Immature natural killer cell (primary cell): ENCODE results near the gene SLCO3A1. TPM values are rescaled to one million over a fixed set of nuclear protein-coding genes. Genes with fewer than 3 reads are reported as not detected.
"Not testable (repeated sequence)": the region's sequence is repeated elsewhere in the genome, so short reads cannot be mapped to it uniquely, and the experiment has no call there.

Experiments
- DNase-seq, 3 donors: peaks; one replicate each; pipeline ENCODE4 v3.0.0; 2022; ENCODE audit warnings: mixed read lengths in 1 of 3
- H3K27ac Mint-ChIP-seq, 6 donors: one replicate each; pipeline ENCODE4 v1.8.0; 2020; ENCODE audit warnings: mixed read lengths in 6 of 6, mild to moderate bottlenecking in 5 of 6, inconsistent platforms in 4 of 6, moderate library complexity in 3 of 6
- H3K27me3 Mint-ChIP-seq, 3 donors: one replicate each; pipeline ENCODE4 v1.8.0; 2020 to 2021; ENCODE audit warnings: low read depth in 3 of 3, mild to moderate bottlenecking in 3 of 3, mixed read lengths in 3 of 3, moderate library complexity in 3 of 3, inconsistent platforms in 1 of 3
- H3K36me3 Mint-ChIP-seq, 3 donors: one replicate each; pipeline ENCODE4 v1.8.0; 2020; ENCODE audit warnings: mixed read lengths in 3 of 3, inconsistent platforms in 2 of 3, mild to moderate bottlenecking in 2 of 3
- H3K4me1 Mint-ChIP-seq, 2 donors: one replicate each; pipeline ENCODE4 v1.8.0; 2020; ENCODE audit warnings: inconsistent platforms in 2 of 2, mild to moderate bottlenecking in 2 of 2, mixed read lengths in 2 of 2, moderate library complexity in 1 of 2
- H3K4me3 Mint-ChIP-seq, 5 donors: one replicate each; pipeline ENCODE4 v1.8.0; 2020; ENCODE audit warnings: mild to moderate bottlenecking in 5 of 5, mixed read lengths in 5 of 5, inconsistent platforms in 3 of 5, moderate library complexity in 3 of 5
- H3K9me3 Mint-ChIP-seq, 6 donors: one replicate each; pipeline ENCODE4 v1.8.0; 2020; ENCODE audit warnings: mild to moderate bottlenecking in 6 of 6, mixed read lengths in 6 of 6, inconsistent platforms in 4 of 6, moderate library complexity in 3 of 6
- polyA plus RNA-seq, 3 donors: library from polyadenylated mRNA; unstranded; fragments of 300-500 nt; fragmentation: Illumina TruSeq; gene quantifications; one replicate each; pipeline ENCODE4 v1.2.3, GENCODE V29; 2021

The SLCO3A1 gene
- polyA plus RNA-seq, 3 donors from 2014 or later: 17.0 to 41.3 (median 30.2) TPM

DNA sequence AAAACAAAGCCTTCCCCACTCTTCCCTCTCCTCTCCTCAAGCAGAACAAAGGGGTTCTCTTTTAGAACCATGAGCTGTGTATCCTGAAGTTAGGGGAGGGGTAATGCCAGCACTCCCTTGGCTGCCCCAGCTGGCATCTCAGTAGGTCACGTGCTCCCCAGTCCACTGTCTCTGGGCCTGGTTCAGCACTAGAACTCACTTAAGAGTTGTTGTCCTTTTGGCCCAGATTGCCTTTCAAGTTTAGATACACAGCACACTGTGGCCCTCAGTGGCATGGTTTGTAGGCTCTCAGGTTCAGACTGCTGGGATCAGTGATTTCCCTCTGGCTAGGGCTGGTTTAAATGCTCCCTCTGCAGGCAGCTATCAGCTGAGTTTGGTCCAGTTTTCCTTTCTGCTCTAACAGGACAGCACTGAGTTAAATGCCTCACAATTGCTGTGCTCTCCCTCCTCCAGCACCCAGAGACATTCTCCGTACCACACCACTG lies 351.8 kb downstream of the SLCO3A1 start:
- no peak for DNase-seq
- Mint-ChIP-seq H3K27me3 (peaks cover 3 to 14% (median 8%) of the 10 kb centered on the region in 3 donors), H3K4me3 (no peak overlapping the region), H3K27ac (no peak overlapping the region), H3K4me1 (no peaks in the 10 kb centered on the region), H3K9me3 (peaks cover 0 to 3% (median 0%) of the 10 kb centered on the region in 6 donors), H3K36me3 (no peaks in the 10 kb centered on the region)

DNA sequence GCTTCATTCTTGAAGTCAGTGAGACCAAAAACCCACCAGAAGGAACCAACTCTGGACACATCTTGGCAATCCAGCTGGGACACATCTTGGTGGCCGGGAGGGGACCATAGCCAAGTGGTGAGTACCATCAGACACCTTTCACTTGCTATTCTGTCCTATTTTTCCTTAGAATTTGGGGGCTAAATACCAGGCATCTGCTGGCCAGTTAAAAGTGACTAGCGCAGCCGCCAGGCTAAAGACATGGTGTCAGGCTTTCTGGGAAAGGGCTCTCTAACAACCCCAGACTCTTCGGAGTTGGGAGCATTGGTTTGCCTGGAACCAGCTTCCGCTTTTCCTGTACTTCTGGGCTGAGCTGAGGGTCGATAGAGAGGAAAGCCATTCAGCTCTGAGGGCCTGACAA lies 354.1 kb downstream of the SLCO3A1 start:
- H3K27me3 Mint-ChIP-seq: peaks cover 6 to 11% (median 7%) of the 10 kb centered on the region in 3 donors
- H3K4me3 Mint-ChIP-seq, H3K4me1 Mint-ChIP-seq, H3K9me3 Mint-ChIP-seq, DNase-seq, H3K27ac Mint-ChIP-seq, H3K36me3 Mint-ChIP-seq: not testable (repeated sequence)
